RPMI7951 (cell line): Measurements from ENCODE around the gene CFAP92. TPM values are rescaled to one million over a fixed set of nuclear protein-coding genes. Genes with fewer than 3 reads are reported as not detected.

ENCODE experiments used
- DNase-seq: peaks from one replicate; pipeline ENCODE4 v3.0.0-alpha.2; 2012; ENCODE audit warnings: low read depth
- total RNA-seq: library from RNA; depleted of rRNA; stranded (reverse); fragments of >200 nt; shearing (Covaris generic); gene quantifications from 2 replicates; pipeline ENCODE4 v1.2.3, GENCODE V29; 2014

CFAP92 gene
- total RNA-seq, 1 experiment from 2014 or later = 0.36 TPM

DNA sequence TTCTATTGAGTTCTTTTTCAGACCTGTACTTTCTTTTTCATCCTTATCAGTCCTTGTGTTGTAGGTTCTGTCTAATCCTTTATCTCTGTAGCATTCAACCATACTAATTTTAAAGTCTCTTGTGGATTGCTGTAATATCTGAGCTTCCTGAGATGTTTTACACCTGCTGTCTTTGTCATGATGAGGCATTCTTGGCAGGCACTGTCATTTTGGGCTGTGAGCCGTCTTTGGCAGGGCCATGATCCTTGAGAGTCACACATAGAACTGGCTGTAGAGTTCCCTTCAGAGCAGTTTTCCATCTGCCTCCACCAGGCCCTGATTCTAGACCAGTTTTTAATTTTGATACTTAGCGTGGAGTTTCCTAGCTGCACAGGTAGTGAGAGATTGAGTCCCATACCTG lies 13.9 kb upstream of the CFAP92 start:
- no peak for DNase-seq

DNA sequence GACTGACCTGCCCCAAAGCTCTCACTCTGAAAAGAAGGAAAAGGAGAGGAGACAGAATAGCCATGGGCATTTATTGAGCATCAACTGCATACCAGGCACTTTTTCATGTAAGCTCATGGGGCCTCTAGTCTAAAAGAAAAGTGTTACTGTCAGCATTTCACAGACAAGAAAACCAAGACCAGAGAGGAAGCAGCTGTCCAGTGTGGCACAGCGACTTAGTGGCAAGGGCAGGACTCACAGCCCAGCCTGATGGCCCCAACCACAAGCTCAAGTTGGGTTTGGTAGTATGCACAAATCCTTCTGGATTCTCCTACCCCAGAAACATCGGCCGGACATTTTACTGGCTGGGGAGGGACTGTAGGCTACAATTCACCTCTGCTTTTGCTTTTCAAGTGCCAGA lies 13.0 kb upstream of the CFAP92 start:
- no peak for DNase-seq

DNA sequence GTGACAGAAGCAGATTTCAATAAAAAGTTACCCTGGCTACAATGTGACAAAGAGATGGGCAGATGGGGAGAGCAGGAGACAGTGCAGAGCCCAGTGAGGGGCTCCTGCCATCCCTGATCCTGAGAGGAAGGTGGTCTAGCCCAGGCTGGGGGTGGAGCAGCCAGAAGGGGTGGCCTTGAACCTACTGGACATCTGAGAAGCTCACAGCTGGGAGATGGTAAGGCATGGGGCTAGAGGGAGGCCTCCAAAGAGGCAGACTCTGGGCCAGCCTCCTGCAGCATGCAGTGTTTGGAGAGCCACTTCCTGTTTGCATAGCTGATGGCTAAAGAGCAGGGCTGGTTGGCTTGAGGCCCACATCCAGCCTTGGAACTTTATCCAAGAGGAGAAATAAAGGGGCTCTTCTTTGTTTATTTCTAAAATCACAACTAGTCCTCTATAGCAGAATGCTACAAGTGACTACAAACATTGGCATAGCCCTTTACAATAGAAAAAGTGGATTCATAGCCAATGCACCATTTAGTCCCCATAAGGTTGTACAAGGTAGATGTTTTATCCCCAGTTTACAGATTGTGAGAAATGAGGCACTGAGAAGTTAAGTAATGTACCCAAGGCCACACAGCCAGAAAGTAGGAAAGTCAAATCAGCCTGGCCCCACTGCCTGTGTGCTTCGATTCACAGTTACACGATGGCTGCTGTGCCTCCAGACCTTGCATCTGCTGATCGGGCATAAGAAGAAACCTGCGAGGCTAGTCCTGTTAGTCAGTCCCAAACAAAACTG lies 11.8 kb upstream of the CFAP92 start:
- DNase-seq = no peak

DNA sequence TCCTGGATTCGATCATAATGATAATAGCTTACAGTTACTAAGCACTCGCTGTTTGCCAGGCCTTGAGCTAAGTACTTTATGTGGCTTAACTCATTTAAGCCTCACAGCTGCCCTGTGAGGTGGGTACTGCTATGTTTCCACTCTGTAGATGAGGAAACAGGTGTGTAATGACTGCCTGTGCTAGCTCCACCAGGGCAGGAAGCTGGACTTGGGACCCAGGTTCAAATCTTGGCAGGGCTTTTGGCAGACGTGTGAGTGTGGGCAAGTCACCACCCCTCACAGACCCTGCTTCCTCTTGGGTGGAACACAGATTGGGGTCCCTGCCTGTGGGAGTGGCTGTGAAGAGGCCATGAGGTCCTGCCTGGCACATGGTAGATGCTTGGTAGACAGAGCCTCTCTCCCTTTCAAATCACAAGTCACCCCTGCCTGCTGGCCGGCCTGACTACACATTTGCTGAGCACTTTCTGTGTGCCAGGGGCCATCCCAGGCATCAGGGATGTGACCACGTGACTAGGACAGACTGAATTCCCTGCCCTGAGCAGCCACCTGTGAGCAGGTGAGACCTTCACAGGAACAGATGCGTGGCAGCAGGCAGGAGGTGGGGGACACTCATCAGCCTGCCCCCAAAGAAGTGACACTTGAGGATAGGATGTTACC lies 10.9 kb upstream of the CFAP92 start:
- DNase-seq = no peak

DNA sequence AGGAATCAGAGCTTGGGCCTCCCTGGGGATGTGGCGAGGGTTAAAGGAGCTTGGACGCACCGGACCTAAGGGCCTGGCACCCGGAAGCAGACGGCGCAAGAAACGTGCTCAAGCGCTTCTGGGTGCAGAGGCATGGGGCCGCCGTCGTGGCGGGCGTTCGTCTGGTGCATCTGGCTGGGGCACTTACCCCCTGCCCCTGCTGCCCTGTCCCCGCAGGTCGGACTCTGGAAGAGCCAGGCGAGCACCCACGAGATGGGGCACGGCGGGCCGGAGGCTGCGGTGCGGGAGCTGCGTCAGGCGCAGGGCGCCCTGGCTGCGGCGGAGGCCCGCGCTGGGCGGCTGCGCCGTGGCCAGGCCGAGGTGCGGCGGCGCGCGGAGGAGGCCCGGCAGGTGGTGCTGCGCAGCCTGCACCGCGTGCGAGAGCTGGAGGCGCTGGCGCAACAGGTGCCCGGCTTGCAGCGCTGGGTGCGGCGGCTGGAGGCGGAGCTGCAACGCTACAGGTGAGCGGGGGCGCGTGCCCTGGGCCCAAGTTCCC lies 9.8 kb upstream of the CFAP92 start:
- no peak for DNase-seq

DNA sequence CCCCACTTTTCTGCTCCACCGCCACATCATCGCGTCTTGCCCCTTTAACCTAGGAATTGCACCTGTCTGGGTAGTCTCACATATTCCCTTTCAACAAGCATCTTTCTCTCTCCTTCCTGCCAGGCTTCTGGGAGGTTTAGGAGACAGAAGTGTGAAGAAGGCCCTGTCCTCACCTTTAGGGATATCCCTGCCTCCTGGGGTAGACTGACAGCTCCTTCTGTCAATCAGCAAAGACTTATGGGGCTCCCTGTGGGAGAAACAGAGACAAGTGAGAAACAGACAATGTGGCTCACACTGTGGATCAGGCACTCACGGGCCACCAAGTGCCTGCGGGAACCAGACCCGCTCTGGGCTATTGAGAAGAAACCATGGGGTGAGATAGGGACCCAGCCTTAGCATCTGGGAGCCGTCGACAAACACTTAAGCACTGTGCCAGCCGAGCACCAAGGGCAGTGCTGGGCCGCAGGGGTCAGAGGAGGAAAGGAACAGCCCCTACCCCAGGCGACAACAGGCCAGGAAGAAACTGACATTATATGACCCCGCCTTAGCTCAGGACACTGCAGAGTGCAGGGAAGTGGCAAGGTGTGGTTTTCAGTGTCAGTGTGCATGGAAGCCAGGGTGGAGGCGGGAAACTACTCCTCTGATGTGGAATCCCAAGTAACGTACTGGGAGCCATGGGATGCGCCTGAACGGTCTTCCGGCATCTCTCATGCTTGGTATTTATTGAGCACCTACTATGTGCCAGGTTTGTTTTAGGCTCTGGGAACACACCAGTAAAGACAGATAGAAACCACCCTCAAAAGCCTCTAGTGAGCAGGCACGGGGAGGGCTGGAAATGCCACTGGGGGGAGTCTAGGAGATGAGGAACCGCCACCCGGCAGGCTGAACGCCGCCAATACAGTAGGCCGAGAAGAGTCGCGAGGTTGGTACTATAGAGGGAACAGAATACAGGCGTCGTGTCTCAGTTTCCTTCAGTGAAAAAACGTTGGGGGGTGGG lies 9.0 kb upstream of the CFAP92 start:
- DNase-seq = no peak

DNA sequence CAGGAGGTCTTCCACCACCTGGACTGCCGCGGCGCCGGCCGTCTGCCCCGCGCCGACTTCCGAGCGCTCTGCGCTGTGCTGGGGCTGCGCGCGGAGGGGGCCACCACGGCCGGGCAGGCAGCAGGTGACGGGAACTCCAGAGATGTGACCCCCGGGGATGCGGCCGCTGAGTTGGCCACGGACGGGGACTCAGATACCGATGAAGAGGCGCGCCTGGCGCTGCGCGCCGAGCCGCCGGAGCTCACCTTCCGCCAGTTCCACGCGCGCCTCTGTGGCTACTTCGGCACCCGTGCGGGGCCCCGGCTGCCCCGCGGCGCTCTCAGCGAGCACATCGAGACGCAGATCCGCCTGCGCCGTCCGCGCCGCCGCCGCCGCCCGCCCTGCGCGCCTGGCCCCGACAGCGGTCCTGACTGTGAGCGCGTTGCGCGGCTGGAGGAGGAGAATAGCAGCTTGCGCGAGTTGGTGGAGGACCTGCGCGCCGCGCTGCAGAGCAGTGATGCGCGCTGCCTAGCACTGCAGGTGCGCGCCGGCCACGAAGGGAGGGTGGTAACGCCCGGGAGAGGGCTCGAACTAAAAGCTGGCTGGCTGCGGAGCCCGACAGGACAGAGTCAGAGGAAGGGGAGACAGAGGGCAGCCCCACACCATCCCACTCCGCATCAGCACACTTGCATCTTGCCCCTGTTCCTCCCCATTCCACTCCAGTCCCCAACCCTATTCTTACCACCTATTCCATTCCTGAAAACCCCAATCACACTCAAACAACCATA lies 8.1 kb upstream of the CFAP92 start:
- no peak for DNase-seq

DNA sequence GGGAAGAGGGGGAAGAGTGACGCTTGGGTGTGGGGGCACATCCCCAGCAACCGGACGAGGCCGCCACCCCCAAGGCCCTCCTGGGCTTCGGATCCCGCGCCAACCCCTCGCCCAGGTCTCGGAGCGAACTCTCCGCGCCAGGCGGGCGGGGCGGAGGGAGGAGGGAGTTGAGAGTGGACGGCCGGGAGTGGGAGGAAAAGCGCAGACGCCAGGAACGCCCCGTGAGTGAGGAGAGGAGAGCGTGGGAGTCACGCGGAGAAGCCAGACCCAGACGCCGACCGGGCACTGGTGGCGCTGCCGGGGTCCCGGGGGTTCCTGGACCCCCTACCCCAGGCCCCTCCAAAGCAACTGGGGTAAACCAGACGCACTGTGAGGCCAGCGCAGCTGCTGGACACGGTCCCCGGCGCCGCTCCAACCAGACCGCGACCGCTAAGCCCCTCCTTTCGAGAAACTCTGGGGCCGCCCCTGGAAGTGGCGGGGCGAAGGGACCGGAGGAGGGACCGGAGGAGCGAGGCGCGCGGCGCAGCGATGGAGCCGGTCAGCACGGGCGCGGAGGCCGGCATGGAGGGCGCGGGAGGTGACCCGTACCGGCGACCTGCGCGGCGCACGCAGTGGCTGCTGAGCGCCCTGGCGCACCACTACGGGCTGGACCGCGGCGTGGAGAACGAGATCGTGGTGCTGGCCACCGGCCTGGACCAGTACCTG lies 7.4 kb upstream of the CFAP92 start, which contains the start of gene EFCC1:
Gene EFCC1 (plus strand): TSS at position 204 of the 705 bp plus-strand sequence. CDS start 325 bp downstream, at position 529.
- DNase-seq = no peak

DNA sequence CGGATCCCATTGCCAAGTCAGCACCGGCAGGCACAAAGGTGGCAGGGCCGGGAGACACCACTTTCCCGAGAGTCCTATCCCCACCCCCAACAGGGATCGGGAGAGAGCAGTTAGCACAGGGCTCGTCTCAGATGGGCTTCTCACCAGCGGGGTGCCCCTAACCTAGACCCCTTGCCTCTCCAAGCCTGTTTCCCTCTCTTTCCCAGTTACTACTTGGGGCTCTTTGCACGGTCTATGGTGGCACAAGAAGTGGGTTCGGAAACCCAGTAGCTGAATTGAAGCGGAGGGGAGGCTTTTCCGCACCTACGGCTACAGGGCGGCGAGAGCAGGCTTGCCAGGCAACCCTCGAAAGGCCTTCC lies 6.8 kb upstream of the CFAP92 start:
- no peak for DNase-seq

DNA sequence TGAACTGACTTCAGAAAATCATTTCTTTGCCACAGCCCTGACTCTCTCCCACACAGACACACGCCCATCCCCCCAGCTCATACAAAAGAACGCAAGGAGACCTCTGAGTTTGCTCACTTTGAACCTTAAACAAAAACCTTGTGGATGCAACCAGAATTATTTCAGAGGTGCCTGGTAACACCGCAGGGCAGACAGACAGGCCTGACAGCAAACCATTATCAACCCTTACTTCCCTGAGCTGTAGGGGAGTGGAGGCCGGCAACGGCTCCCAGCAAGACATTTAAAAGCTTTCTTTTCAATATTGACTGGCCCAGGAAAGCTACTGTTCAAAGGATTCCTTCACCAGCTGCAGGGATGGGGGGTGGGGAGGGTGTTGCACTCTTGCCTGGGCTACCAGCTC lies 5.2 kb upstream of the CFAP92 start:
- no peak for DNase-seq

DNA sequence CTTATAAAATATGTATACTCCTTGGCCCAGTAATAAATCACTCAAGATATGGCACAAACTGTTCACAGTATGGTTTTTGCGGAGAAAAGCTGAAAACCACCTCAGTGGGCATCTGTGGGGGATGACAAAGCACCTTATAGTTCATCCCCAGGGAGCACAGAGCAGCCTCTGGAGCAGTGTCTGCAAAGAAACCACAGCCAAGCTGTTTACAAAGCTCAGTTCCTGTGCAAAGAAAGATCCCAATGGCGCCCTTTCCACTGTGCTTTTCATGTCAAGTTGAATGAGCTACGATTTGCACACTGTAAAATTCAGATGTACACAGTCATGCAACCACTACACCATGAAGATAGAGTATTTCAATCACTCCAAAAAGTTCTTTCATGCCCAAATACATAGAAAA lies 4.7 kb upstream of the CFAP92 start:
- no peak for DNase-seq

DNA sequence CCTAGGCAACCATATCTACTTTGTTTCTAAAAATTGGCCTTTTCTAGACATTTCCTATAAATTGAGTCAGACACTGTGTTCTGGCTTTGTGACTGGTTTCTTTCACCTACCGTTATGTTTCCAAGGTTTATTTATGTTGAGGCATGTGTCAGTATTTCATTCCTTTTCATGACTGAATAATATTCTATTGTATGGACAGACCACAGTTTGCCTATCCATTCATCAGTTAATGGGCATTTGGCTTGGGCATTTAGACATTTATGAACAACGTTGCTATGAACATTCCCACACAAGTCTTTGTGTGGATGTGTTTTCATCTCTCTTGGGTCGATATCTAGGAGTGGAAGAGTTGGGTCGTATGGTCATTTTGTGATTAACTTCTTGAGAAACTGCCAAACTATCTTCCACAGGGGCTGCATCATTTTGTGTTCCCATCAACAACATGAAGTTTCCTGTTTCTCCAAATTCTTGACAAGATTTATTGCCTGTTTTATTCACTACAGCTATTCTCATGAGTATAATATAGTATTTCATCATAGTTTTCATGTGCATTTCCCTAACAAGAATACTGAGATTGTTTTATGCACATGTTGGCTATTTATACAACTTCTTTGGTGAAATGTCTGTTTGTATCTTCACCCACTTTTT lies 3.7 kb upstream of the CFAP92 start:
- DNase-seq = no peak

DNA sequence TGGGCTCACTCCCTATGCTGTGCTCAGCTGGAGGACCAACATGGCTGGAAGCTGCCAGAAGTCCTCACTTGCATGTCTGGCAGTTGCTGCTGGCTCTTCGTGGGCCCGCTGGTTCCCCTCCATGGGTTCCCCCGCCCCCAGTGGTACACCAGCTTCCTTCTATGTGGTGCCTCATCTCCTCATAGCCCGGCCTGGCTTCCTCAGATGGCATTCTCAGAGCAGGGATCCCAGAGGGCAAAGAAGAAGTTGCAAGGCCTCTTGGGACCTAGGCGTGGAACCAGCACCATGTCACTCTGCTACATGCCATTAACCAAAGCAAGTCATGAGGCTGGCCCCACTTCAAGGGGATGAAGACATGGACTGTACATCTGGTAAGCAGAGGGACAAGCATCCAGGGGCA lies 2.9 kb upstream of the CFAP92 start:
- no peak for DNase-seq

DNA sequence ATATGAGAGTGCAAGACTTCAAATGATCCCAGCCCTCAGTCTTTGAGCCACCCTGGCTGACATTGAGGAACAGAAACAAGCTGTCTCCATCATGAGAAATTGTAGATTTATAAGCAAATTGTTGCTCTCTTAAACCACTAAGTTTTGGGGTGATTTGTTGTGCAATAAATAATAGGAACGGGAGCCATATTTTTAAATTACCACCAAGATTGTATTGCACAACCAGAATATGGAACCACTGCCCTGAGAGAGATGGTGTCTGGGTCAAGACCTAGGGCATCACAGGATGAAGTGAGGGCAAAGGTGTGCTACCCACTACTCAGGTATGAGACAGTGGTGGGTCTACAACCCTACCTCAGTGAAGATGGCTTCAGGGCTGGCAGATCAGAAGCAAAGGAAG lies 2.3 kb upstream of the CFAP92 start:
- no peak for DNase-seq

DNA sequence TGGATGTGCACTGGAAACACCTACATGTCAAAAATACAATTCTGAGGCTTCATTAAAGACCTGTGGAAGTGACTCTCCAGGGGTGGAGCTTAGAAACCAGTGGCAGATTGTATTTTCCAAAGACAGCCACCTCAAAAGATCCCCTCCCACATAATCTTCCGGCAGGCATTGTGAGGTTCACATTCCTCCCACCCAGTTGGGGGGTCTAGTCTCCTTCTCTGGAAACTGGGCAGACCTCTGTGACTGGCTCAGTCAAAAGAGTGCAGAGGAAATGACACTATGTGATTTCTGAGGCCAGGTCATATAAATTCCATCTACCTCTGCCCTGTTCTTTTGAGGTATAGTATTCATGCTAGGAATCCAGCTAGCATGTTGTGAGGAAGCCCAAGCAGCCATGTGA lies 1.9 kb upstream of the CFAP92 start:
- DNase-seq = no peak

DNA sequence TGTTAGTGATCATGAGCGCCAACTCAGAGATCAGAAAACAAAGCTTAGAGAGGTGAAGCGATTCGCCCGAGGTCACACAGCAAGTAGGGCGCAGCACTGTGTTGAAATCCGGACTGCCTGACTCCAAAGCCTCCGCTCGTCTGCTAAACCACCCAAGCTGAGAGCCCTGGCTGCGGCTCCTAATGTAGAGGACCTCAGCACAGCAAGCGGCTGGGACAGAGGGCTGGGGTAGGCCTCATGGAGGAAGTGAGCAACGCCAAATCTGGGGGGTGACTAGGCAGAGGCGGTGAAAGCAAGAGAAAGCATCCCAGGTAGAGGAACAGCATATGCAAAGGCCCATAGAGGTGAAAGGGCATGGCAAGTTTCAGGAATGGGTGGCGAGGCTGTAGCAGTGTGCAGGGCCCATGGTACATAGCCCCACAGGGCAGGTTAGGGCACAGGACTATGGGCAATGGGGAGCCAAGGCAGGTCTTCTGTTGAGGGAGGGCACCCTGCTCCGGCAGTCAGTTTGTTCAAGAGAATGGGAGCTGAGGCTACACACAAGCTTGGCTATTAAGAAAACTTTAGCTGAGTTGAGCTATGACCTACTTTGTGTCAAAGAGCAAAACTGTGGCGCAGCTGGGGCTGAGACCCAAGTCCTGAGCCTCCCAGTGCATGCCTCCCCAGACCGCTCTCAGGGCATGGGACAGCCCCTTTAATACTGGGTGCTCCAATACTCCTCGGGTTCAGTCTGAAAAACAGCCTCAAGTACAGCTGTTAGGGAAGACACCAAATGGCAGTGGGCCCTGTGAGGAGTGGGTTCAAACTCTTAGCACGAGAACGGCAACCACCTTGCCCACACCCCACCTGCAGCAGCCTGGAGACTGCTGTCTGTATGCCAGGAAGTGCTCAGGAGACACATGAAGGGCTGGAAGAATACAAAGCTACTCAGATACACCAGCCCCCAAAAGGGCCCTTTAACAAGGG lies 988 bp upstream of the CFAP92 start:
- DNase-seq = no peak

DNA sequence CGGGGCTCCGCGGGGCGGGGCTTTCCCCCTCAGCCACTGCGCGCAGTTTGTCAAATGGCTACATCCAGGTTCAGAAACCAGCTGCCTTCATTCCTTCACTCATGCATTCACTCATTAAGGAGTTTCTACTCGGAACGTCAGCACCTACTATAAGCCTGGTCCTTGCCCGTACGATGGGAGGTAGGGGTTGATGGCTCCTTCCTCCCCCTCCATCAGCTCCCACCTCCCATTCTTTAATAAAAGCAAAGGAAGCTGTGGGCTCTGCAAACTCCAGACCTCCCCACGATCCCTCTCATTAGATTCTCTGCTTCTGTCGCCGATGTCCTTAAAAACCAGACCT lies 267 bp upstream of the CFAP92 start:
- no peak for DNase-seq

DNA sequence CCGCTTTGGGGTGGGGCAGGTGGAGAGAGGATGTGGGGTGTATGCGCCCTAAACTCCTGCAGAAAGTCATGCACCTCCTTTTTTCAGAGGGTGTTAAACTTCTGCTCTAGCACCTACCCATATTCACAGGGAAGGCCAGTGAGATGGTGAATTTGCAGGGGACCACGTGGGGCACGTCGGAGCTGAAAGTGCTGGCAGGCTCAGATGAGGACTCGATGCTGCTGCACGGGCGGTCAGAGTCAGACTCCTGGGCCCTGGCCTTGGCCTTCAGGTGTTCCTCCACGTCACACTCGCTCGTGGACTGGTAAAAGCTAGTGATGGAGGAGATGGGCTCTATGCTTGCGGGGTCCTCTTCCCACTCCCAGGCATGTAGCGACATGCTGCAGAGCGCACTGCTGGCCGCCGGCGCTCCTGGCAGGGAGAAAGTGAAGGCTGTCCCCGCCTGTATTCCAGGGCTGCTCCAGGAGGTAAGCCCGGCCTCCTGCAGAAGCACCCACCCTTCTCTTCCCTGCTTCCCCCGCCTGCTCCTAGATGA lies 883 bp downstream of the CFAP92 start:
- DNase-seq = no peak
